Measurements from ENCODE around the gene TBXT.

DNA sequence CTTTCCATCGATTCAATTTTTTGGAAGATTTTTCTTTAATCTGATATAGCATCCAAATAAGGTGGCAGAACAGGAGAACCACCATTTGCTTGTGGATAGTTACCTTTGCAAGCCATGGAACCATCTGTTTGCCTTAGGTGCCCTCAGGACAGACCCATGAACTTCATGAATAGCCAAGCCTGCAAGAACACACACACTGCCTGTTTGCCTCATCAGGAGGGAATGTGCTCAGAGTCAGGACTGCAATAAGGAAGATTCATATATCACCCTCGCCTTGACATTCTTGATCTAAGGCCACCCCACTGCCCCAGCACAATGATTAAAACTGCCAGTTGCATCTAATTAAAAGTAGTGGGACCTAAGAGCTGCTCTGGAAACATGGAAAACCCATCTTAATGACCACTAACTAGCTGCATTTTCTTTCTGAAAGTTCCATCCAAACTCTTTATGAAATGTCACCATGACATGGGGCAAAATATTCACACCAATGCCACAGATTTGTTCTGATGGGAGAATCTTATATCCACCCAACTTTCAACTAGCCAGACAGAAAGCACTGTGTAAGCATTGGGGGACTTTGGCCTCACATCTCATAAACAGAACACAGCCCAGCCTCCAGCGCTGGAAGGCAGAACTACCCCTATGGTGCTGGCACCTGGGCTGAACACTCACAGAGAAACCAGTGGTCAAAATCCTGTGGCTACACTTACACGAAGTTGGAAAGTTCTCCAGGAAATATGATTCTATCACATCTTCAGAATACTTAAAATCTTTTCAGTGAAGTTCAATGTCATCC is 48.3 kb downstream of the TBXT start:
- TF ChIP-seq EZH2 (IDR thresholded peaks at IDR 0.05; ENCODE audit: borderline replicate concordance, insufficient read depth, low read length, poor library complexity, severe bottlenecking), result no peak
- TF ChIP-seq, protein P1, sequence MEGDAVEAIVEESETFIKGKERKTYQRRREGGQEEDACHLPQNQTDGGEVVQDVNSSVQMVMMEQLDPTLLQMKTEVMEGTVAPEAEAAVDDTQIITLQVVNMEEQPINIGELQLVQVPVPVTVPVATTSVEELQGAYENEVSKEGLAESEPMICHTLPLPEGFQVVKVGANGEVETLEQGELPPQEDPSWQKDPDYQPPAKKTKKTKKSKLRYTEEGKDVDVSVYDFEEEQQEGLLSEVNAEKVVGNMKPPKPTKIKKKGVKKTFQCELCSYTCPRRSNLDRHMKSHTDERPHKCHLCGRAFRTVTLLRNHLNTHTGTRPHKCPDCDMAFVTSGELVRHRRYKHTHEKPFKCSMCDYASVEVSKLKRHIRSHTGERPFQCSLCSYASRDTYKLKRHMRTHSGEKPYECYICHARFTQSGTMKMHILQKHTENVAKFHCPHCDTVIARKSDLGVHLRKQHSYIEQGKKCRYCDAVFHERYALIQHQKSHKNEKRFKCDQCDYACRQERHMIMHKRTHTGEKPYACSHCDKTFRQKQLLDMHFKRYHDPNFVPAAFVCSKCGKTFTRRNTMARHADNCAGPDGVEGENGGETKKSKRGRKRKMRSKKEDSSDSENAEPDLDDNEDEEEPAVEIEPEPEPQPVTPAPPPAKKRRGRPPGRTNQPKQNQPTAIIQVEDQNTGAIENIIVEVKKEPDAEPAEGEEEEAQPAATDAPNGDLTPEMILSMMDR (IDR thresholded peaks at IDR 0.05; ENCODE audit: poor library complexity, severe bottlenecking), result no peak
- TF ChIP-seq SMC3 (conservative IDR thresholded peaks at IDR 0.05; ENCODE audit: poor library complexity), result no peak
- no peak for TF ChIP-seq POLR2AphosphoS5 (IDR thresholded peaks at IDR 0.05)
- no peak for TF ChIP-seq RAD21 (conservative IDR thresholded peaks at IDR 0.05)
- TF ChIP-seq MXI1 (conservative IDR thresholded peaks at IDR 0.05; ENCODE audit: poor library complexity, severe bottlenecking), result no peak

Measured in neural cell (in vitro differentiated cells).